Vagina (tissue), 2 donors: ENCODE data around the gene TNS1.

Experiments used
- CTCF ChIP-seq, 3 experiments: fragments of 450-650 bp in 2 of 3; fragments of 200-600 bp in 1 of 3; sonication (generic) in 1 of 3; IDR thresholded peaks; one replicate each; pipeline ENCODE4 v1.5.1; 2017 to 2019; ENCODE audit warnings: antibody characterized with exemption in 3 of 3, mild to moderate bottlenecking in 2 of 3, moderate library complexity in 2 of 3
- POLR2A ChIP-seq, 2 donors: fragments of 450-650 bp; IDR thresholded peaks; one replicate each; pipeline ENCODE4 v1.6.1; 2017; ENCODE audit warnings: antibody characterized with exemption in 2 of 2, mild to moderate bottlenecking in 2 of 2, moderate library complexity in 2 of 2
- POLR2AphosphoS5 ChIP-seq, 2 donors: sonication (generic); formaldehyde crosslinking; IDR thresholded peaks; one replicate each; pipeline ENCODE4 v1.9.0; 2017; ENCODE audit warnings: antibody characterized with exemption in 2 of 2, mild to moderate bottlenecking in 2 of 2, low read depth in 1 of 2; ENCODE audit not compliant: insufficient read depth in 1 of 2

DNA sequence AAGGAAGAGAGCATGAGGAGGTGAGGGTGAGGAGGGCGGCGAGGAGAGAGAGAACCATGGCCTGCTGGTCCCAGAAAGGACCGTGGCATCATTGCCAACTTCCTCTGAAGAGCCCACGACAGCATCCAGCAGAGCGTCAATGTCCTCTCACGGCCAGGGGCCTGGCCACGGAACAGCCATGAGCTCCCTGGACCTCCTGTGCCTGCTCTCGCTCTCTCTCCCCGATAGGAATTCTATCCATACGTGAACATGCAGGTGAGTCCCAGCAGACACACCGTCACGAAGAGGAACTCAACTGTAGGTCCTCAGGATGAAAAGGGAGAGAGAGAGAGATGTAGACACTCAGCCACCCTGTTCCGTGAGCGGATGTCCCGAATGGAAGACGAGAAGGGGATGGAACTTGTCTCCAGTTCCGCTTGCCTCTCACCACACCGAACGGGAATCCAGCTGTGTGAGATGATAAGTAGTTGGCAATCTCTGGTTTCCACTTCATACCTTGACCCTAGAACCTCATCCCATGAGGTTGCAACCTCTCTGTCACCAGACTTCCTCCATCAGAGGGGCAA, 107.6 kb downstream of the TNS1 start:
- TF ChIP-seq CTCF (IDR thresholded peaks at IDR 0.05) (no peak), POLR2AphosphoS5 (IDR thresholded peaks at IDR 0.05; ENCODE audit: insufficient read depth in 1 of 2, low read depth in 1 of 2) (peak in 1 of 2 donors; percentile 45), POLR2A (IDR thresholded peaks at IDR 0.05) (no peak)
